Measurements from ENCODE around the gene HDAC11. TPM values are rescaled to one million over a fixed set of nuclear protein-coding genes. Genes with fewer than 3 reads are reported as not detected.
A peak's percentile ranks its signal among the peaks of the same experiment; 100 is the strongest.

The HDAC11 gene
- total and polyA plus RNA-seq, 2 of the 13 experiments (the other 11 are each of a cell fraction or from before 2014, with no cell fraction given) = 13.7 to 33.1 TPM

DNA sequence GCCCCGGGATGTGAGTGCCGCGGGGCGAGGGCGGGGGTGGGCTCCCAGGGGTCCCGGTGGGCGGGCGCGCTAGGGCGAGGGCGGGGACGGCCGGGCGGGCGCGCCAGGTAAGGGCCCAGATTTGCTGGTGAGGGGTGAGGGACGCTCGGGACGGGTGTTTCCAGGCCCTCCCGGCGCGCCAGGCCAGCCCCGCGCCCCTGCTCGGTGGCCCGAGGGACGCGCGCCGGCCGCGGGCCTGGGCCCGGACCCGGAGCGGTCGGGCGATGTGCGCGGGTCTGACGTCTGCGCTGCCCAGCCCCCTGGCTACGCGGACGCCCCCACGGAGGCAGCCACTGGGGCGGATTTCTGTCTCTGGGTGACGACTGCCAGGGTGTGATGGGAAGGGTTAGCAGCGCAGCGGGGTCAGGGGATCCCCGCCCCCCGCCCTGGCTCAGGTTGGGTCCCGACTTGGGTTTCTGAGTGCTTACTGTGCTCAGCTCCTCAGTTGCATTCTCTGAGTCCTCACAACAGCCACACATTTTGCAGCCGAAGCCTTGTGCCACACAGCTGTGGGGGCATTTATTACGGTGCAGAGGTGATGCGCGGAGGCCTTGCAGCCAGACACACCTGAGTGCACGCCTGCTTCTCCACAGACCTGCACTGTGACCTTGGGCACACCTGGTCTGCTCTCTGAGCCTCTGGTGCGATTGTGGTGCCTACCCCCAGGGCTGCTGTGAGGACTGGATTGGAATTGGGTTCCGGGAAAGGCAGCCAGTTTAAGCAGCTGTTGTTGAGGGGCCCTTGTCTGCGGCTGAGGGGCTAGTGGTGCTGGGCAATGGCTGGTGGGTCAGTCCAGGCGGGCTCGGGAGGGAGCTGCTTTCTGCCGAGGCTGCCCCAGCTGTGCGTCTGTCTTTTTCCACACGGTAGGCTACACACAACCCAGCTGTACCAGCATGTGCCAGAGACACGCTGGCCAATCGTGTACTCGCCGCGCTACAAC, 523 bp downstream of the HDAC11 start (continued):
- TF ChIP-seq ZNF790 (CRISPR knock-in tag; IDR thresholded peaks at IDR 0.05; ENCODE audit: borderline replicate concordance) (no peak), CHCHD3 (CRISPR knock-in tag; IDR thresholded peaks at IDR 0.05) (0 out of 2 replicates have a peak, but pooled peaks have one; percentile 34), ZNF558 (CRISPR knock-in tag; IDR thresholded peaks at IDR 0.05; ENCODE audit: borderline replicate concordance) (0 out of 2 replicates have a peak, but pooled peaks have one; percentile 15), ZFYVE20 (CRISPR knock-in tag; IDR thresholded peaks at IDR 0.05; ENCODE audit: borderline replicate concordance, low read depth) (0 out of 2 replicates have a peak, but pooled peaks have one; percentile 35), RFXAP (CRISPR knock-in tag; IDR thresholded peaks at IDR 0.05; ENCODE audit: borderline replicate concordance) (0 out of 2 replicates have a peak, but pooled peaks have one; percentile 15), ZSCAN29 (CRISPR knock-in tag; conservative IDR thresholded peaks at IDR 0.05) (no peak), SAFB2 (CRISPR knock-in tag; IDR thresholded peaks at IDR 0.05; ENCODE audit: borderline replicate concordance, low read depth) (0 out of 2 replicates have a peak, but pooled peaks have one; percentile 35), ZNF644 (CRISPR knock-in tag; IDR thresholded peaks at IDR 0.05; ENCODE audit: low read depth) (no peak), ZKSCAN5 (CRISPR knock-in tag; IDR thresholded peaks at IDR 0.05) (0 out of 2 replicates have a peak, but pooled peaks have one; percentile 39), ZNF549 (CRISPR knock-in tag; IDR thresholded peaks at IDR 0.05) (no peak), TBX2 (CRISPR knock-in tag; IDR thresholded peaks at IDR 0.05; ENCODE audit: borderline replicate concordance) (0 out of 2 replicates have a peak, but pooled peaks have one; percentile 5), ZNF788 (CRISPR knock-in tag; IDR thresholded peaks at IDR 0.05; ENCODE audit: borderline replicate concordance) (peak; percentile 27; the same call in 1 of the 2 replicates), PHF8 (CRISPR knock-in tag; IDR thresholded peaks at IDR 0.05) (0 out of 2 replicates have a peak, but pooled peaks have one; percentile 16), HHEX (CRISPR knock-in tag; IDR thresholded peaks at IDR 0.05) (no peak), MEIS1 (CRISPR knock-in tag; IDR thresholded peaks at IDR 0.05; ENCODE audit: borderline replicate concordance) (0 out of 2 replicates have a peak, but pooled peaks have one; percentile 18), ZNF777 (CRISPR knock-in tag; IDR thresholded peaks at IDR 0.05) (peak; percentile 34; the same call in 1 of the 2 replicates), XBP1 (CRISPR knock-in tag; IDR thresholded peaks at IDR 0.05) (no peak)
- TF ChIP-seq, protein P1, sequence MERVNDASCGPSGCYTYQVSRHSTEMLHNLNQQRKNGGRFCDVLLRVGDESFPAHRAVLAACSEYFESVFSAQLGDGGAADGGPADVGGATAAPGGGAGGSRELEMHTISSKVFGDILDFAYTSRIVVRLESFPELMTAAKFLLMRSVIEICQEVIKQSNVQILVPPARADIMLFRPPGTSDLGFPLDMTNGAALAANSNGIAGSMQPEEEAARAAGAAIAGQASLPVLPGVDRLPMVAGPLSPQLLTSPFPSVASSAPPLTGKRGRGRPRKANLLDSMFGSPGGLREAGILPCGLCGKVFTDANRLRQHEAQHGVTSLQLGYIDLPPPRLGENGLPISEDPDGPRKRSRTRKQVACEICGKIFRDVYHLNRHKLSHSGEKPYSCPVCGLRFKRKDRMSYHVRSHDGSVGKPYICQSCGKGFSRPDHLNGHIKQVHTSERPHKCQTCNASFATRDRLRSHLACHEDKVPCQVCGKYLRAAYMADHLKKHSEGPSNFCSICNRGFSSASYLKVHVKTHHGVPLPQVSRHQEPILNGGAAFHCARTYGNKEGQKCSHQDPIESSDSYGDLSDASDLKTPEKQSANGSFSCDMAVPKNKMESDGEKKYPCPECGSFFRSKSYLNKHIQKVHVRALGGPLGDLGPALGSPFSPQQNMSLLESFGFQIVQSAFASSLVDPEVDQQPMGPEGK (CRISPR knock-in tag; IDR thresholded peaks at IDR 0.05) = no peak
- TF ChIP-seq, protein P2, sequence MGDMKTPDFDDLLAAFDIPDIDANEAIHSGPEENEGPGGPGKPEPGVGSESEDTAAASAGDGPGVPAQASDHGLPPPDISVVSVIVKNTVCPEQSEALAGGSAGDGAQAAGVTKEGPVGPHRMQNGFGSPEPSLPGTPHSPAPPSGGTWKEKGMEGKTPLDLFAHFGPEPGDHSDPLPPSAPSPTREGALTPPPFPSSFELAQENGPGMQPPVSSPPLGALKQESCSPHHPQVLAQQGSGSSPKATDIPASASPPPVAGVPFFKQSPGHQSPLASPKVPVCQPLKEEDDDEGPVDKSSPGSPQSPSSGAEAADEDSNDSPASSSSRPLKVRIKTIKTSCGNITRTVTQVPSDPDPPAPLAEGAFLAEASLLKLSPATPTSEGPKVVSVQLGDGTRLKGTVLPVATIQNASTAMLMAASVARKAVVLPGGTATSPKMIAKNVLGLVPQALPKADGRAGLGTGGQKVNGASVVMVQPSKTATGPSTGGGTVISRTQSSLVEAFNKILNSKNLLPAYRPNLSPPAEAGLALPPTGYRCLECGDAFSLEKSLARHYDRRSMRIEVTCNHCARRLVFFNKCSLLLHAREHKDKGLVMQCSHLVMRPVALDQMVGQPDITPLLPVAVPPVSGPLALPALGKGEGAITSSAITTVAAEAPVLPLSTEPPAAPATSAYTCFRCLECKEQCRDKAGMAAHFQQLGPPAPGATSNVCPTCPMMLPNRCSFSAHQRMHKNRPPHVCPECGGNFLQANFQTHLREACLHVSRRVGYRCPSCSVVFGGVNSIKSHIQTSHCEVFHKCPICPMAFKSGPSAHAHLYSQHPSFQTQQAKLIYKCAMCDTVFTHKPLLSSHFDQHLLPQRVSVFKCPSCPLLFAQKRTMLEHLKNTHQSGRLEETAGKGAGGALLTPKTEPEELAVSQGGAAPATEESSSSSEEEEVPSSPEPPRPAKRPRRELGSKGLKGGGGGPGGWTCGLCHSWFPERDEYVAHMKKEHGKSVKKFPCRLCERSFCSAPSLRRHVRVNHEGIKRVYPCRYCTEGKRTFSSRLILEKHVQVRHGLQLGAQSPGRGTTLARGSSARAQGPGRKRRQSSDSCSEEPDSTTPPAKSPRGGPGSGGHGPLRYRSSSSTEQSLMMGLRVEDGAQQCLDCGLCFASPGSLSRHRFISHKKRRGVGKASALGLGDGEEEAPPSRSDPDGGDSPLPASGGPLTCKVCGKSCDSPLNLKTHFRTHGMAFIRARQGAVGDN (CRISPR knock-in tag; IDR thresholded peaks at IDR 0.05) = peak; percentile 49

All from HepG2 (cell line).